Stomach (tissue), 9 donors: ENCODE data around the gene MXD4. TPM values are rescaled to one million over a fixed set of nuclear protein-coding genes. Genes with fewer than 3 reads are reported as not detected.

Experiments used
- DNase-seq, 2 donors: peaks; one replicate each; pipeline versions ENCODE4 v3.0.0 to v3.0.0-alpha.2; 2013 to 2019
- H3K27ac ChIP-seq, 5 donors: fragments of 200-600 bp in 4 of 5; sonication (generic) in 4 of 5; one replicate each; pipeline ENCODE4 v1.5.1; 2013 to 2019; ENCODE audit warnings: mild to moderate bottlenecking in 1 of 5, moderate library complexity in 1 of 5
- H3K27me3 ChIP-seq, 3 donors: fragments of 200-600 bp; sonication (generic); one replicate each; pipeline ENCODE4 v1.5.1; 2017 to 2019; ENCODE audit warnings: mixed run types in 1 of 3
- H3K36me3 ChIP-seq, 4 donors: fragments of 200-600 bp; sonication (generic); 1 replicate in 3 of 4; 2 replicates in 1 of 4; pipeline ENCODE4 v1.5.1; 2016 to 2019
- H3K4me1 ChIP-seq, 4 donors: fragments of 200-600 bp; sonication (generic); one replicate each; pipeline ENCODE4 v1.5.1; 2016 to 2019
- H3K4me3 ChIP-seq, 4 donors: fragments of 200-600 bp; sonication (generic) in 3 of 4; one replicate each; pipeline ENCODE4 v1.5.1; 2016 to 2019; ENCODE audit warnings: mild to moderate bottlenecking in 1 of 4
- H3K9me3 ChIP-seq, 4 donors: fragments of 200-600 bp; sonication (generic); one replicate each; pipeline ENCODE4 v1.5.1; 2016 to 2019
- CTCF ChIP-seq, 7 experiments: fragments of 450-650 bp in 4 of 7; fragments of 200-600 bp in 3 of 7; sonication (generic) in 3 of 7; IDR thresholded peaks; one replicate each; pipeline ENCODE4 v1.5.1; 2016 to 2019; ENCODE audit warnings: antibody characterized with exemption in 7 of 7, control low read depth in 2 of 7, mild to moderate bottlenecking in 1 of 7
- EP300 ChIP-seq: sonication (generic); formaldehyde crosslinking; IDR thresholded peaks from one replicate; pipeline ENCODE4 v1.6.1; 2017; ENCODE audit warnings: antibody characterized with exemption
- POLR2A ChIP-seq, 4 donors: fragments of 450-650 bp; IDR thresholded peaks; one replicate each; pipeline ENCODE4 v1.6.1; 2016; ENCODE audit warnings: antibody characterized with exemption in 4 of 4, control low read depth in 2 of 4, mild to moderate bottlenecking in 1 of 4, moderate library complexity in 1 of 4
- POLR2AphosphoS5 ChIP-seq, 3 donors: sonication (generic); formaldehyde crosslinking; IDR thresholded peaks; one replicate each; pipeline ENCODE4 v1.6.1; 2016; ENCODE audit warnings: antibody characterized with exemption in 3 of 3
- WGBS, 5 donors: extraction: QIAGEN DNeasy Blood & Tissue Kit in 3 of 5; methylation state at CpG; one replicate each; pipeline versions ENCODE4 v1.1.5 to v1.1.7; 2013 to 2018; 5-methylcytosine and 5-hydroxymethylcytosine counted together
- intact Hi-C: fragments of 100-400 bp; cut with DNase I; formaldehyde crosslinking; loops from one replicate; pipeline ENCODE4 v1.15.1; 2023; ENCODE audit warnings: low total_unique reads
- polyA plus RNA-seq, 3 donors: library from polyadenylated mRNA; stranded (reverse); fragments of 200-250 nt; gene quantifications; one replicate each; pipeline ENCODE4 v1.2.3, GENCODE V29; 2013
- total RNA-seq, 5 donors: library from RNA; depleted of rRNA; stranded (reverse); fragments of >200 nt; gene quantifications; one replicate each; pipeline versions ENCODE4 v1.1.0 to v1.2.3, GENCODE V29; 2014 to 2016
- donor health status: healthy with polysubstance abuse.
- donor health status: Bipolar disorder and iron deficiency.
- donor health status: healthy.

Gene MXD4
- total and polyA plus RNA-seq, 8 donors: 19.1 to 114 (median 46.8) TPM

DNA sequence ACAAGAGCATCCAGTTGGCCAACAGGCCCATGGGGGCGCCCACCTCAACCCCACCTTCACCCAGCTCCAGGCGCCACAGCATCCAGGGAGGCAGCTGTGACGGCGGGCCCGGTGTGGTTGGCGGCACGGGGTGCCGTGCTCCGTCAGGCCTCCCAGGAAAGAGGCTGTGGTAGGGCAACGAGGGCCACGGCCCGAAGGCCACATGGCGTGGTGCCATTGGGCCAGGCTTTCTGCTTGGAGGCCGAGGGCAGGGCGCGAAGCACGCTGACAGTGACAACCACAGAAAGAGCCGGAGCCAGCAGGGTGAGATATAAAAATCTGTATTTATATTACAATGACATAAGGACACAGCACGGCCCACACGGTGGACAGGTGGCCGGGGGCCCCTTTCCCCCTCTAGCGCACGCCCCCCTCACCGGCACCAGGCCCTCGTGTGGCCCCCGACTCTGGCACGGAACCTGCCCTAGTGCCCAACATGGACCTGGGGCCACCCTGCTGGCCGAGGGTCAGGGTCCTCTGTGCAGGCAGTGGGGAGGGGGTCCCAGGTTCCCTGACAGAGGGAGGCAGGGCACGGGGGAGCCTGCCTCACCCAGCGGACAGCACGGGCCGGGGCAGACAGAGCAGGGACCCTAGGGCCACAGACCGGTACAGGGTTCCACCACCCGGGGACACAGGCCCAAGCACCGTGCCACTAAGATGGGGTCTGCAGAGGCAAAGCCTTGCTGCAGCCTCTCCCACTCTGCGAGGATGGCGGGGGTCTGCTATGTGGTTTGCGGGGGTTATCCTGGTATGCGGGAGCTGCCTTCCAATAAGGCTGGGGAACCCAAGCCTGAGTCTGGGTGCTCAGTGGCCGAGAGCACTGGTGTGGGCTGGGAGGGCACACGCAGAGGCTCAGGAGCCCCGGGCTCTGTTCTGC, 14.5 kb downstream of the MXD4 start:
- intact Hi-C loops: loop anchor here (10.0 kb wide), 1 partner anchor 167 kb away; the partner anchor contains the start of genes CFAP99 and ZFYVE28
- no peak overlapping the region for H3K27ac ChIP-seq
- DNase-seq: peak; percentile 4 to 25
- TF ChIP-seq POLR2A (IDR thresholded peaks at IDR 0.05): no peak
- TF ChIP-seq CTCF (IDR thresholded peaks at IDR 0.05): no peak
- TF ChIP-seq POLR2AphosphoS5 (IDR thresholded peaks at IDR 0.05): no peak
- no peak for TF ChIP-seq EP300
- H3K4me3 ChIP-seq: no peak overlapping the region
- peaks cover 30 to 58% (median 53%) of the 10 kb centered on the region in 4 donors for H3K36me3 ChIP-seq
- no peaks in the 10 kb centered on the region for H3K27me3 ChIP-seq
- WGBS, 5 donors: 83 to 91% (median 87%) methylated on average over 23 to 42 of the region's 42 CpGs
- no peaks in the 10 kb centered on the region for H3K9me3 ChIP-seq
- H3K4me1 ChIP-seq: peaks cover 0 to 41% (median 18%) of the 10 kb centered on the region in 4 donors

DNA sequence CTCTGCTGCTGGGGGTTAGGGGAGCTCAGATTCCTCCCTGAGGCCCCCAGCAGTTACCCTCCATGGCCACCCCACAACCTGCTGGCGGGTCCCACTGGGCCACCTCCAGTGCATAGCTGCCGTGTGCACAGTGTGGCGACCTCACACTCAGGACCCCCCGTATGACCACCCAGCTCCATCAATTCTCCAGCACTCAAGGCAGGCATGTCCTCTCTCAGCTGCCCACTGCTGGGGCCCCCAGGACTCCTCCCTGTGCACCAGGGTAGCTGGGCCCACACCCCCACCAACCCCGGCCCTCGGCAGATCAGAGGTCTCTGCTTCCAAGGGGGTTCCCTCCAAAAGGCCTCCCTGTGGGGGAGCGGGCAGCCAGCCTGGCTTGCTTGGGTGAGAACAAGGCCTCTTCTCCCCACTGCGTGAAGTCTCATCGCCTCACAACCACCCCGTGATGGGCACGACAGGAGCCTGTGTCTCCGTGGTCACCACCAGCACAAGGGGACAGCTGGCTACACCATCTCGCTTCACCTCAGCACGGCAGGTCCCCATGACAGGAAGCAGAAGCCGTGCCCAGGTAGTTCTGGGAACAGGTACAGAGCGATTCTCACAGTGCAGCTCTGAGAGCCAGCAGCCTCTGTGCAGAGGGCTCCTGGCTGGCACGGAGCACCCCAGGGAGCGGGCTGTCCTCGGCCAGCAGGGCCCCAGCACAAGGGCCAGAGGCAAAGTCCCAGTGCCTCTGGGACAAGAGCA, 15.4 kb downstream of the MXD4 start:
- no peaks in the 10 kb centered on the region for H3K27me3 ChIP-seq
- TF ChIP-seq EP300: no peak
- no peaks in the 10 kb centered on the region for H3K9me3 ChIP-seq
- 80 to 87% (median 85%) methylated on average over 13 to 19 of the region's 19 CpGs for WGBS, 5 donors
- intact Hi-C loops: loop anchor here (10.0 kb wide), 1 partner anchor 168 kb away; the partner anchor contains the start of genes CFAP99 and ZFYVE28
- H3K4me3 ChIP-seq: no peak overlapping the region
- peaks cover 28 to 50% (median 45%) of the 10 kb centered on the region in 4 donors for H3K36me3 ChIP-seq
- H3K4me1 ChIP-seq: peaks cover 0 to 44% (median 20%) of the 10 kb centered on the region in 4 donors
- H3K27ac ChIP-seq: peak overlapping the region in 1 of 5 donors; percentile 88
- peak in 1 of 2 donors; percentile 7 for DNase-seq

- Histone ChIP-seq H3K27ac (peak overlapping the region in 3 of 5 donors; percentile 34 to 88 (median 54)), H3K27me3 (no peaks in the 10 kb centered on the region), H3K4me3 (no peak overlapping the region), H3K36me3 (peaks cover 25 to 43% (median 38%) of the 10 kb centered on the region in 4 donors), H3K9me3 (no peaks in the 10 kb centered on the region), H3K4me1 (peaks cover 2 to 50% (median 23%) of the 10 kb centered on the region in 4 donors)
- 67 to 85% (median 78%) methylated on average over 7 of the region's 7 CpGs for WGBS, 5 donors
- peak in 1 of 2 donors; percentile 4 for DNase-seq
- intact Hi-C loops: loop anchor here (10.0 kb wide), 1 partner anchor 169 kb away; the partner anchor contains the start of genes CFAP99 and ZFYVE28
- no peak for TF ChIP-seq POLR2AphosphoS5 (IDR thresholded peaks at IDR 0.05)
- TF ChIP-seq CTCF (IDR thresholded peaks at IDR 0.05): no peak
- no peak for TF ChIP-seq EP300
- TF ChIP-seq POLR2A (IDR thresholded peaks at IDR 0.05): no peak
Observed at GRCh38 chr4:2245787-2246275, 16.1 kb downstream of the MXD4 start.

DNA sequence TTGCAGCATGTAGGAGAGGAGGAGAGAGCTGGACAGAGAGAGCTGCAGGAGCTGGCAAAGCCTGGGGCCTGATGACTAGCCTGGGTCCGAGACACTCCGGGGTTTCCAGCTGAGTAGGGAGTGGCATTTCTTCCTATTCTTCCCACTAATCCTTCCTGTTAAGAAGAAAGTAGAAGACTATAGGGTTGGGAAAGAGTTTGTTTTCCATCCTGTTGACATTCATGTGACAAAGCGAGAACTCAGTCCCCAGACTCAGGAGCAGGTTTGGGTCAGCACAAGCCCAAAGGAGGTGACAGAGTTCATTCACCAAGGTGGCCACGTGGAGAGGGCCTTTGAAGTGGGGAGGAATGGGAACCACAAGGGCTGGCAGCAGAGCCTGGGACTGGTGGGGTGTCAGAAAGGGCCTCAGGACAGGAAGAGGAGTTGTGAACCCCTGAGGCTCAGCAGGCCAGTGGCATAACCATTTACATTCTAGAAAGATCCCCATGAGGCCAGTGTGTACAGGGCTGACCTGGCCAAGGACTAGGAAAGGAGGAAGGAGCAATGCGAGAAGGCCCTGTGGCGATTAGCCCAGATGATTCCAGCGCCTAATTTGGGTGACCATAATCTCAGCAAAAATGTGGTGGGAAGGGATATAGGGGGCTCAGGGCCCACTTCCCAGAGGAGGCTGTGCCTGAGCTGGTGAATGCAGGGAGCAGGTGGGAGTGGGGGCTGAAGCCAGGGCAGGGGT, 16.7 kb downstream of the MXD4 start:
- H3K9me3 ChIP-seq: no peaks in the 10 kb centered on the region
- H3K4me3 ChIP-seq: no peak overlapping the region
- H3K27ac ChIP-seq: peak overlapping the region in 3 of 5 donors; percentile 34 to 88 (median 54)
- H3K36me3 ChIP-seq: peaks cover 19 to 37% (median 32%) of the 10 kb centered on the region in 4 donors
- DNase-seq: peak in 1 of 2 donors; percentile 10
- peaks cover 8 to 56% (median 29%) of the 10 kb centered on the region in 4 donors for H3K4me1 ChIP-seq
- WGBS, 5 donors: 57 to 70% (median 61%) methylated on average over 7 of the region's 7 CpGs
- H3K27me3 ChIP-seq: no peaks in the 10 kb centered on the region
- intact Hi-C loops: loop anchor here (10.0 kb wide), 1 partner anchor 170 kb away; the partner anchor contains the start of genes CFAP99 and ZFYVE28
- TF ChIP-seq POLR2A (IDR thresholded peaks at IDR 0.05) (no peak), EP300 (no peak), CTCF (IDR thresholded peaks at IDR 0.05) (no peak), POLR2AphosphoS5 (IDR thresholded peaks at IDR 0.05) (no peak)
